Stimulated activated naive B cell treated with anti-CD40 and anti-IgM and Interleukin-4, amounts not matched to agents 10 μg/mL and 1 μg/mL and 100 μg/mL, for 72 hours (primary cell): ENCODE results near the gene FAM13A.

ENCODE experiments used
- ATAC-seq, 2 donors: fragments of 150-1000 bp; cut with Tn5 transposase; replicated peaks; 2 replicates each; pipeline ENCODE4 v1.10.0; 2021; ENCODE audit warnings: moderate library complexity in 1 of 2
- DNase-seq: peaks from one replicate; pipeline ENCODE4 v3.0.0; 2021
- H3K27ac Mint-ChIP-seq: one replicate; pipeline ENCODE4 v1.8.0; 2022; ENCODE audit warnings: mild to moderate bottlenecking, mixed read lengths
- H3K27me3 Mint-ChIP-seq, 2 donors: one replicate each; pipeline ENCODE4 v1.8.0; 2022; ENCODE audit warnings: mixed read lengths in 2 of 2
- H3K36me3 Mint-ChIP-seq, 2 donors: one replicate each; pipeline ENCODE4 v1.8.0; 2022; ENCODE audit warnings: mixed read lengths in 2 of 2, mild to moderate bottlenecking in 1 of 2
- H3K4me1 Mint-ChIP-seq, 2 donors: one replicate each; pipeline ENCODE4 v1.8.0; 2022; ENCODE audit warnings: mixed read lengths in 2 of 2, mild to moderate bottlenecking in 1 of 2
- H3K4me3 Mint-ChIP-seq, 2 donors: one replicate each; pipeline ENCODE4 v1.8.0; 2022; ENCODE audit warnings: mild to moderate bottlenecking in 2 of 2, mixed read lengths in 2 of 2, moderate library complexity in 1 of 2
- H3K9me3 Mint-ChIP-seq, 2 donors: one replicate each; pipeline ENCODE4 v1.8.0; 2022; ENCODE audit warnings: mixed read lengths in 2 of 2, mild to moderate bottlenecking in 1 of 2

Gene FAM13A

DNA sequence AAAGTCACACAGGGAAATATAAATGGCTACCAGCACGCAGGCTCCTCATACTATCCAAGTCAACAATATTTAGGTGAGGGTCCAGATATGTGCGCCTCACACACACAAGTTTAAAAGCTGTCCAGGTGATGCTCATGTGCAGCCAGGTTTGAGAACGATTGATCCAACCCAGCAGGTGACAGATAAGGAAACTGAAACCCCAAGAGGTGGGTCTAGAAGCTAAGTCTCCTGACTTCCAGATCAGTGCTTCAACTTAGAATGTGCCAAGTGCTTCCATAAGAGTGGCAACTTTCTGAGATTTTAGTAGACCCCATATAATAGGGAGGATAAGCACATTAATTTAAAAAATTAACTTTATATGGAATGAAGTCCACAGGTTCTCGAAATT lies 304.9 kb downstream of the FAM13A start:
- Mint-ChIP-seq H3K4me1 (no peaks in the 10 kb centered on the region), H3K27me3 (no peaks in the 10 kb centered on the region), H3K4me3 (no peak overlapping the region), H3K27ac (no peak overlapping the region), H3K9me3 (no peaks in the 10 kb centered on the region), H3K36me3 (no peaks in the 10 kb centered on the region)
- ATAC-seq (no peak), DNase-seq (no peak)

DNA sequence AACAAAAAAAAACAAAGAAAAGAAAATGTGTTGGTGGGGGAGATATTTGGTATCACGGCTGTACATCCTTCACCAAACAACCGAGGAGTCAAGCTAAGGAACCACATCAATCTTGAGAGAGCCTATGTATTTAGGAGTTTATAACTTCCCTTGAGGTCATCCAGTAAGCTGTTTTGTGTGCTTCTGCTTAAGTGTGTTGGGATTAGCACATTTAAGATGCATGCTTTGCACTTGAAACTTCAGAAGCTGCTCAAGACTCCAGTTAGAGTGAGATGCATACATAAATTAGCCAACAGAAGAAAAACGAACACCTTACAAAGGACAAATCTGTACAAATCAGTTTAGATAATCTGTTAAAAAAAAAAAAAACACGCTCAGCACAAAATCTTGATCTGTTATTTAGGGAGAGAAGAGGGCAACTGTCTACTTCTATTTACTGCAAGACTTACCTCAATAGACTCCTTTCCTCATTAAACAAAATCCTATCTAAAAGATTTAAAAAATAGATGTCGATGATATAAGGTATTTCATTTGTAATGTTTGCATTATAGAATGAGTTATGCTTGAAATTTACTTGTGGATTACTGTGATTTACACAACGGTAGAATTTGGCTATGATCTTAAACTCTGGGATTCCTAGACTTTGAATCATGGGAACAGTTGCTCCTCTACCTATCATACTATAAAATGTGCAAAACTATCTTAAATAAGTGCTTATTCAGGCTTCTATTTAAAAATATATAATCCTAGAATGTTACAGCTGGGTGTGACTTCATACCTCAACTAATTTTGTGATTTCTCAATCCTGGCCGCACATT lies 305.5 kb downstream of the FAM13A start:
- ATAC-seq (no peak), DNase-seq (no peak)
- no peak overlapping the region for H3K4me3 Mint-ChIP-seq
- no peaks in the 10 kb centered on the region for H3K27me3 Mint-ChIP-seq
- no peak overlapping the region for H3K27ac Mint-ChIP-seq
- H3K36me3 Mint-ChIP-seq, result no peaks in the 10 kb centered on the region
- no peaks in the 10 kb centered on the region for H3K9me3 Mint-ChIP-seq
- H3K4me1 Mint-ChIP-seq, result no peaks in the 10 kb centered on the region

DNA sequence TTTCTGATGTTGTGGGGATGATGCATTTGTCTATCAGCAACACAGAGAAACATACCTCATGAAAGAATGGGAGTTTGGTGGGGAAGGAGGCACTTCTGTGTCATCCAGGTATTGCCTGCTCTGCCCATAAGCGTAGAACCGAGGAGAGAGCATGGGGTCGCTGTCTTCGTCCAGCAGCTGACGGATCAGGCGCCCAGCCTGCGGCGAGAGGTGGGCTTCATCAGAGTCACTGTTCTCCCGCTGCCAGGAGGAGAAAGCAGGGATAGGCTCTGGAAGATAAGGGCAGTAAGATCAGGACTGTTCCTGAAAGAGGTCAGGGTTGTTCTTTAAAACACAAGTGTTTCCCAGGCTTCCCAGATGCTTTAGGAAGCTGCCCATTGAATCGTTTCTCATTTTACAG lies 306.6 kb downstream of the FAM13A start:
- Mint-ChIP-seq H3K36me3 (no peaks in the 10 kb centered on the region), H3K4me3 (no peak overlapping the region), H3K27me3 (no peaks in the 10 kb centered on the region), H3K9me3 (no peaks in the 10 kb centered on the region), H3K27ac (no peak overlapping the region), H3K4me1 (no peaks in the 10 kb centered on the region)
- ATAC-seq (no peak), DNase-seq (no peak)

DNA sequence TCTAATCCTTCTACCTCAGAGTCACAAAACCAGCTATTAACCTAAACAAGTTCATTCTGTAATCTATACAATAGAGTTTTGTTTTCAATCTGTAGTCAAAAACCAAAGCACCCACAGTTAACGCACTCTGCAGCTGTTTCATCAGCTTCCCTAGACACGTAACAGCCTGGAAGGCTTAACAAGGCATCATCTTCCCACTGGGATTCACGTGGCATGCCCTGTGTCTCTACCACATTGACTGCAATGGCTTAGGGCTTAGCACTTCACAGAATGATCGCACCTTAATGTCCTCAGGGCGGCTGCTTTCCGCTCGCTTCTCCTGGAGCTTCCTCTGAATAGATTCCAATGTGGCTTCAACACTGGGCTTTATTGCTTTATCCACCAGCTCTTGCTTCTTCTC lies 309.6 kb downstream of the FAM13A start:
- Mint-ChIP-seq H3K36me3 (no peaks in the 10 kb centered on the region), H3K27me3 (no peaks in the 10 kb centered on the region), H3K4me1 (no peaks in the 10 kb centered on the region), H3K4me3 (no peak overlapping the region), H3K9me3 (no peaks in the 10 kb centered on the region), H3K27ac (no peak overlapping the region)
- ATAC-seq (no peak), DNase-seq (no peak)

DNA sequence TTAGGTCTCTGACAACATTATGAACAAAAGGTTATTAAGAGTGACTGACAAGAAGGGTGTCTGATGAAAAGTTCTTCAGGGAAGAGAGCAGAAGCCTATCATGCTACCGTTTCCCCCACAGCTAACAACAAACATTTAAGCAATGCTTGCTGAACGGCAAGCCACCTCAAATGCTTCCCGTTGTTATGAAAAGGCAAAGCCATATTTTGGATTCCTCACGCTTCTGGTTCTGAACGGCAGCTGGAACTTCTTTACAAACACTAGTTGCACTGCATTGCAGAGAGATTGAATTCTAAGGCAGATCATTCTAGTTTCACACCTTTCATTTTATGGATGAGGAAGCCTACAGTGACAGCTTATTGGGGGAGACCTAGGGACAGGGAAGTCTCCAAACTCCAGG lies 310.8 kb downstream of the FAM13A start:
- Mint-ChIP-seq H3K27me3 (no peaks in the 10 kb centered on the region), H3K36me3 (no peaks in the 10 kb centered on the region), H3K27ac (no peak overlapping the region), H3K9me3 (no peaks in the 10 kb centered on the region), H3K4me3 (no peak overlapping the region), H3K4me1 (no peaks in the 10 kb centered on the region)
- ATAC-seq, result no peak
- no peak for DNase-seq

DNA sequence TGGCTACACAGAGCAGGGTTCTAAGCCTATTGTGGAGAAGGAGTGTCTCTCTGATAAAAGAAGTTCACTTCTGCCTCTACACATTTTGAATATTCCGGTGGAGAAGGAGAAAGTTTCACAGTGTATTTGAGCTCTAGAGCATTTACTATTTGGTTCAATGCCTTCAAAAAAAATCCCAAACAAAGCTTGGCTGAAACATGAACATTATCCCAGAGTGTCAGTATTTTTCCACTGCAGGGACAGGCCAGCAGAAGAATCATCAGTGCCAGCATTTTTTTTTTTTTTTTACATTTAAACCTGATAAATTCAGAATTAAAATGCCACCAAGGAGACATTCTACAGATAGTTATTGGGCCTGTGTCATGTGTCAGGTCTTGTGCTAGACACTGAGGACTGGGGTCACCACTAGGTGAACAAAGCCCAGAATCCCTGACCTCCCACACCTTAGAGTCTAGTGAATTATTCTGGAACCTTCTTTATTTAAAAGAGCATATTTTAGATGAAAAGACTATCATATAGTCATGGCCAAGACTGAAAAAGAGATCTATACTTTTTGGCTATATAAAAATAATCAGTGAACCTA lies 311.3 kb downstream of the FAM13A start:
- H3K4me1 Mint-ChIP-seq, result no peaks in the 10 kb centered on the region
- DNase-seq (no peak), ATAC-seq (no peak)
- H3K4me3 Mint-ChIP-seq, result no peak overlapping the region
- no peak overlapping the region for H3K27ac Mint-ChIP-seq
- H3K9me3 Mint-ChIP-seq, result no peaks in the 10 kb centered on the region
- no peaks in the 10 kb centered on the region for H3K27me3 Mint-ChIP-seq
- H3K36me3 Mint-ChIP-seq, result no peaks in the 10 kb centered on the region

DNA sequence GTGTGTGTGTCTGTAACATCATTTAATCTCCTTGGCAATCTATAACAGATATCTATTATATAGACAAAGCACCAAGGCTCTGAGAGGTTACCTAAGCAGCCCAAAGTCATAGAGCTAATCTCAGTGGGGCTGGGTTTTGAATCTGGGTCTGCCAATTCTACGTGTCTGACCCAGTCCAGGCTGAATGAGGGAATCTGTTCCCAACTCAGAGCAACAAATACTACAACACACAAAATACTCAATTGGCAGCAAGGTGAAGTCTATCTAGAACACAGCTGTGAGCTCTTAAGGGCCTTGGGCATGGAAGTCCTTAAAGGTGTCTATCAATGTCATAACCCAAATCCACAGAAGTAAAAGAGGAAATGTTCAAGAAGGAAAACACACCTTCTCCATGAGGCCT lies 311.8 kb downstream of the FAM13A start:
- H3K27me3 Mint-ChIP-seq, result no peaks in the 10 kb centered on the region
- no peaks in the 10 kb centered on the region for H3K36me3 Mint-ChIP-seq
- H3K9me3 Mint-ChIP-seq, result no peaks in the 10 kb centered on the region

DNA sequence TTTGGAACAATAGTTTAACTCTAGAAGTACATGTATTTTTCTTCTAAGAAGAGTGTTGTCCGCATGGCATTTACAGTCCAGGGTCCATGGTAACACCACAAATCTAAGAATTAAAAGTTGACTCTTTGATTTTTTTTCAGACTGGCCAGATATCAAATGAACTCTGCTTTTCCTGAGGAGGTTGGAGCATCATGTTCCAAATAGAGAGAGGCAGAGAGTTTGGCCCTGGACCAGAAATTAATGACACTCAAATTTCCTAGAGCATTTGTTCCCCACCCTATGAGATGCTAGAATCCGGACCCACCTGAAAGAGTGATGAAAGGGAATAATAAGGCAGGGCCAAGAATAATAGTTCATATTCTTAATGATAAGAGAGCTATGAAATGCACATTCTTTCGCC lies 312.4 kb downstream of the FAM13A start:
- DNase-seq, result no peak
- no peak overlapping the region for H3K4me3 Mint-ChIP-seq
- no peaks in the 10 kb centered on the region for H3K4me1 Mint-ChIP-seq
- no peaks in the 10 kb centered on the region for H3K9me3 Mint-ChIP-seq
- H3K27ac Mint-ChIP-seq, result no peak overlapping the region
- no peaks in the 10 kb centered on the region for H3K27me3 Mint-ChIP-seq
- no peaks in the 10 kb centered on the region for H3K36me3 Mint-ChIP-seq
- no peak for ATAC-seq

More for the DNA sequence above, 311.8 kb downstream of the FAM13A start:
- H3K4me1 Mint-ChIP-seq, result no peaks in the 10 kb centered on the region
- DNase-seq (no peak), ATAC-seq (no peak)
- H3K4me3 Mint-ChIP-seq, result no peak overlapping the region
- H3K27ac Mint-ChIP-seq, result no peak overlapping the region

DNA sequence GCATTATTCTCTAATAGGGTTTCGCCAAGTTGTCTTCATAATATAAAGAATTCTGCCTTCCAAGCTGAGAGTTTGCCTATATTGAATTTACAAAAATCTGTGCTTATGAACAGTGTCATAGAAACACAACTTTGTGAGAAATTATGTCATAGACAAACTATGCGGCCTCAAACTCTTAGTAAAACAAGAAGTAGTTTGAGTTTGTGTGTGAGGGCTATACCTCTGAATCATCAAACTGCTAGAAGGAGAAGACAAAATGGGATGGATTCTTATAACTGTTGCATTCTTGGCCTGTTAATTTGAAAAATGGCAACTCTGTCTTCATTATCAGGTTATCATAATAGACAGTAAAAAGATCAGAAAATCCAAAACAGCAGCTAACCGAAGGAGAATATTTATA lies 313.3 kb downstream of the FAM13A start:
- no peaks in the 10 kb centered on the region for H3K9me3 Mint-ChIP-seq
- H3K4me1 Mint-ChIP-seq, result peaks cover 0 to under 1% of the 10 kb centered on the region in 2 donors
- H3K36me3 Mint-ChIP-seq, result no peaks in the 10 kb centered on the region
- no peak overlapping the region for H3K4me3 Mint-ChIP-seq
- DNase-seq (no peak), ATAC-seq (no peak)
- H3K27ac Mint-ChIP-seq, result no peak overlapping the region
- no peaks in the 10 kb centered on the region for H3K27me3 Mint-ChIP-seq

DNA sequence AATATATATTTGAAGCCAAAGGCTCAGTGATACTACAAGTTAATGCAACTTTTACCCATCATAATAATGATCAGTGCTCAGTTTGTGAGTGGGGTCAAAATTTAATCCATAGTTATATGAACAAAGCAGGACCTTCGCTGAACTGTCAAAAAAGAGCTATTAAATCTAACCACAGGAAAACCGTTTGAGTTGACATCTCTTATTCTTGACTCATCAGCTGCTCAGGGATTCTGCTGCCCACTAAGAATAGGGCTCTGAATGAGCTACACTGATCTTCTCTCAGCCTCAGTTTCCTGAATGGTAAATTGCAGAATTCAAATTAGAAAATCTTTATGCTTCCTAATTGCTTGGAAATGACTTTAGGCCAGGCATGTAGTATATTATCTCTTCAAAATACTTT lies 314.4 kb downstream of the FAM13A start:
- ATAC-seq, result no peak
- no peak overlapping the region for H3K4me3 Mint-ChIP-seq

DNA sequence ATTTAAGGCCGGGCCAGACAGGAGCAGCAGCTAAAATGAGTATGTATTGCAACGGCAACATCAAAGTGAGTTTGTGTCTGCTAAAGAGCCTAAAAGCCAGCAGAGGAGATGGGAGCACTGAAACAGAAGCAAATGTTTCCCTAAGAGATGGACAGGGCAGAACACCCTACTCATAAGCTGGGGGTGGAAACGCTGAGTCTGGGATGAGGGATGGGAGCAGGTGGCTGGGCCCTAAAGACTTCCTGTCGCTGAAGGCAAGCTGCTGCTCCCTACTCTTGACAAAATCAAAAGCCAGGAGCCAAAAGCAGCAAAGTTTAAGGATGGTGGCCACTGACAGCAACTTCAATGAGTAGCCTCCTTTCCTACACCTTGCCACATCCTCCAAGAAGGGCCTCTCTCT lies 318.8 kb downstream of the FAM13A start:
- Mint-ChIP-seq H3K27me3 (no peaks in the 10 kb centered on the region), H3K4me1 (peaks cover 14 to 23% of the 10 kb centered on the region in 2 donors), H3K27ac (no peak overlapping the region), H3K4me3 (no peak overlapping the region), H3K9me3 (no peaks in the 10 kb centered on the region), H3K36me3 (no peaks in the 10 kb centered on the region)
- no peak for DNase-seq
- ATAC-seq, result no peak

More for the DNA sequence above, 314.4 kb downstream of the FAM13A start:
- no peaks in the 10 kb centered on the region for H3K9me3 Mint-ChIP-seq
- no peaks in the 10 kb centered on the region for H3K36me3 Mint-ChIP-seq
- H3K27ac Mint-ChIP-seq, result no peak overlapping the region
- H3K27me3 Mint-ChIP-seq, result no peaks in the 10 kb centered on the region
- DNase-seq, result no peak
- peaks cover 7 to 12% of the 10 kb centered on the region in 2 donors for H3K4me1 Mint-ChIP-seq

DNA sequence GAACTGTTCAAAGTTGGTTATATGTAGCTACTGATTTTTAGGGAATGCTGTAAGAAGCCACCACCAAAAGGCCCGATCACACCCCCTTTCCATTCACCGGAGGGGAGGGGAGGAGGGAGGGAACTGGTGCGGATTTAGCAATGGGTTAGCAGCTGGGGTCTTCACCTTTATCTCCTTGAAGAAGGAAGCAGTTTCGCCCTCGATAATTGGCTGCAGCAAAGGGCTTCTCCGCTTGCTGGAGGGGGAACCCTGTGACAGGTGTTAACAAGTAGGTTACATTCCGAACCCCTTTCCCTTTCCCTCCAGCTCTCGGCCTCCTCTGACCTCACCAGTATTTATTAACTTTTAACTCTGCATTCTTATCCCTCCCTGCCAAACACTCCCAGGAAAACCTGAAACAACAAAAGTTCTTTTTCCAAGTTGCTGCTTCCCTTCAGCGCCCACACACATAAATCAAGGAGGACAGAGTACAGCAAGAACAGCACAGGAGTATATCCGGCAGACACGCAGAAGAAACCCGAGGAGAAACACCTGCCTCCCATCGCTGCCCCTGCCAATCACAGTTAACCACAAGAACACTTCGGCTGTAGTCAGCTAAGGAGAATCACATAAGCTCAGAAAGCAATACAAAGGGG lies 319.6 kb downstream of the FAM13A start:
- H3K36me3 Mint-ChIP-seq, result no peaks in the 10 kb centered on the region
- no peaks in the 10 kb centered on the region for H3K27me3 Mint-ChIP-seq
- H3K4me1 Mint-ChIP-seq, result peaks cover 14 to 23% of the 10 kb centered on the region in 2 donors
- H3K4me3 Mint-ChIP-seq, result peak overlapping the region; percentile 74 to 78
- ATAC-seq, result peak; percentile 96 to 97
- DNase-seq, result peak; percentile 11
- H3K9me3 Mint-ChIP-seq, result no peaks in the 10 kb centered on the region
- H3K27ac Mint-ChIP-seq, result no peak overlapping the region

DNA sequence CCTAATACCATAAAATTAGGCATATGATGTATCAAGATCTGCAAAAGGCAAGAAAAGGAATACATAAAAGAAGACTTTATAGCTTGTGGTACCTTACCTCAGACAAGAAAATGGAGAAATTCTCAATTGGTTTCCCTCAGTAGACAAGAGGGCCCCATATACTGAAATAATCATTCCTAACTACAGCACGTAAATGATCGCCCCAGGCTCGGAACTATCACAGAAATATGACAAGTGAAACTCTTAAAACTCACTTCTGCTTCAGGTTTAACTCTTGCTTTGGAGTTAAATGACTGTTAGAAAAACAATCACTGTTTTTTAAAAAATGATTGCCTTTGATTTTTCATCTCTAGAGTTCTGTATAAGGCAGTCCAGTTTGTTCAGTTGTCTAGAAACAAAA lies 320.7 kb downstream of the FAM13A start:
- ATAC-seq (no peak), DNase-seq (no peak)
- H3K4me1 Mint-ChIP-seq, result peaks cover 14 to 23% of the 10 kb centered on the region in 2 donors
- H3K4me3 Mint-ChIP-seq, result no peak overlapping the region
- no peaks in the 10 kb centered on the region for H3K9me3 Mint-ChIP-seq
- H3K36me3 Mint-ChIP-seq, result no peaks in the 10 kb centered on the region
- no peak overlapping the region for H3K27ac Mint-ChIP-seq
- H3K27me3 Mint-ChIP-seq, result no peaks in the 10 kb centered on the region

DNA sequence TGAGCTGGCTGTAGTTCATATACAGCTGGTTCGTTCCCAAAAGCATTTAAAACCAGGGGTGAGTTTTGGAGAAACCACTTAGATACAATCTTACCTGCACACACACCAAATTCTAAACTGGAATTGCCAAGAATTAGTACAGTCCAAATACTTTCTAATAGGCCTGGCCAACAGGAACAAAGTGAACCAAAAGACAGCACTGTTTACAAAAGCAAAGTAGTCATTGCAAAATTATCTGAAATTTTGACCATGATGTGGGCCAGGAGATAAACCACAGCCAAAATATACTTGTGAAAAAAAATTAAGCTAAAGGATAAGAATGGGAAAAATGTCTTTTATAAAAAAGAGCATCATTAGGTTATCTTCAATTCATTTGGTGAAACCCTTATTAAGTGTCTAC lies 321.4 kb downstream of the FAM13A start:
- Mint-ChIP-seq H3K9me3 (no peaks in the 10 kb centered on the region), H3K4me1 (peaks cover 14 to 23% of the 10 kb centered on the region in 2 donors), H3K36me3 (no peaks in the 10 kb centered on the region), H3K27ac (no peak overlapping the region), H3K4me3 (no peak overlapping the region), H3K27me3 (no peaks in the 10 kb centered on the region)
- ATAC-seq (no peak), DNase-seq (no peak)

DNA sequence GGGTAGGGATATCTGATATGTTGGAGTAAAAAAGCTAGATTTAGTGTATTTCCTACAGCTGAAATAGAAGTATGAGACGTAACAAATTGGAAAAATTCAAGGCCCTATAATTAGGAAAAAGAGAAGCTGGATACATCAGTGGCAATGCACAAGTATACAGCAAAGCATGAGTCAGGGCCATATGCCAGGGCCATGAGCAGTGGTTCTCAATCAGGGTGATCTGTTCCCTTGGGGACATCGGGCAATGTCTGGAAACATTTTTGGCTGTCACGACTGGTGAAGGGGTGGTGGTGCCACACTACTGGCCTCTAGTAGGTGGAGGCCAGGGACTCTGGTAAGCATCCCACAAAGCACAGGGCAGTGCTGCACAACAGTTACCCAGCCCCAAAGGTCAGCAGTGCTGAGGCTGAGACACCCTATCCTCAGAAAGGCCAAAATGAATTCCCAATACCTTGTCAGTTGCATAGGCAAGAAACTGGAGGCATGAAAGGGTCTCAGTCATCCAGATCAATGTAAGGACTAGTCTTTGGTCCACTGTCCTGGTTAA lies 322.5 kb downstream of the FAM13A start:
- H3K4me1 Mint-ChIP-seq, result peaks cover 14 to 23% of the 10 kb centered on the region in 2 donors
- no peaks in the 10 kb centered on the region for H3K36me3 Mint-ChIP-seq
- ATAC-seq, result no peak
- no peak for DNase-seq
- no peak overlapping the region for H3K4me3 Mint-ChIP-seq
- H3K27ac Mint-ChIP-seq, result no peak overlapping the region
- no peaks in the 10 kb centered on the region for H3K9me3 Mint-ChIP-seq
- no peaks in the 10 kb centered on the region for H3K27me3 Mint-ChIP-seq
